ENCODE results near the gene CAV2.

Gene CAV2

DNA sequence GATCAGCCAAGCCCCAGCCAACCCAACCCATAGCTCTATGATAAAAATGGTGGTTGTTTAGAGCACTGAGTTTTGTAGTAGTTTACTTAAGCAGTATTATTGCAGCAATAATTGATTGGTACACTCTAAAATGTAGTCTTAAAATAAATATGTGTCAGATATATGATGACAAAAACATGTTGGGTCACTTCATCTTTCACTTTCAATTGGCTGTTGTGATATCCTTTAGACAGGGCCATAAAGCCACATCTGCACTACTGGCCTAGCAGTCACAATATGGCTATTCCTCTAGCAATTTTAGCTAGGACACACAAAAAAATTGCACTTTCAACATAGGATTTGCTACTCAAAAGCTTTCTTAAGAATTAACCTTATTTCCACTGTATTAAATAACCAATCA lies 19.4 kb downstream of the CAV2 start:
- H3K4me3 ChIP-seq (ENCODE audit: low read depth, low read length): no peak overlapping the region
- in situ Hi-C loops (cut with HindIII; ENCODE audit: low sequenced_read_pairs): no loop called here
- no peak for DNase-seq (ENCODE audit: low read depth)
- TF ChIP-seq, protein P1, sequence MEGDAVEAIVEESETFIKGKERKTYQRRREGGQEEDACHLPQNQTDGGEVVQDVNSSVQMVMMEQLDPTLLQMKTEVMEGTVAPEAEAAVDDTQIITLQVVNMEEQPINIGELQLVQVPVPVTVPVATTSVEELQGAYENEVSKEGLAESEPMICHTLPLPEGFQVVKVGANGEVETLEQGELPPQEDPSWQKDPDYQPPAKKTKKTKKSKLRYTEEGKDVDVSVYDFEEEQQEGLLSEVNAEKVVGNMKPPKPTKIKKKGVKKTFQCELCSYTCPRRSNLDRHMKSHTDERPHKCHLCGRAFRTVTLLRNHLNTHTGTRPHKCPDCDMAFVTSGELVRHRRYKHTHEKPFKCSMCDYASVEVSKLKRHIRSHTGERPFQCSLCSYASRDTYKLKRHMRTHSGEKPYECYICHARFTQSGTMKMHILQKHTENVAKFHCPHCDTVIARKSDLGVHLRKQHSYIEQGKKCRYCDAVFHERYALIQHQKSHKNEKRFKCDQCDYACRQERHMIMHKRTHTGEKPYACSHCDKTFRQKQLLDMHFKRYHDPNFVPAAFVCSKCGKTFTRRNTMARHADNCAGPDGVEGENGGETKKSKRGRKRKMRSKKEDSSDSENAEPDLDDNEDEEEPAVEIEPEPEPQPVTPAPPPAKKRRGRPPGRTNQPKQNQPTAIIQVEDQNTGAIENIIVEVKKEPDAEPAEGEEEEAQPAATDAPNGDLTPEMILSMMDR (IDR thresholded peaks at IDR 0.05; ENCODE audit: low read depth, low read length, missing control alignments): no peak

DNA sequence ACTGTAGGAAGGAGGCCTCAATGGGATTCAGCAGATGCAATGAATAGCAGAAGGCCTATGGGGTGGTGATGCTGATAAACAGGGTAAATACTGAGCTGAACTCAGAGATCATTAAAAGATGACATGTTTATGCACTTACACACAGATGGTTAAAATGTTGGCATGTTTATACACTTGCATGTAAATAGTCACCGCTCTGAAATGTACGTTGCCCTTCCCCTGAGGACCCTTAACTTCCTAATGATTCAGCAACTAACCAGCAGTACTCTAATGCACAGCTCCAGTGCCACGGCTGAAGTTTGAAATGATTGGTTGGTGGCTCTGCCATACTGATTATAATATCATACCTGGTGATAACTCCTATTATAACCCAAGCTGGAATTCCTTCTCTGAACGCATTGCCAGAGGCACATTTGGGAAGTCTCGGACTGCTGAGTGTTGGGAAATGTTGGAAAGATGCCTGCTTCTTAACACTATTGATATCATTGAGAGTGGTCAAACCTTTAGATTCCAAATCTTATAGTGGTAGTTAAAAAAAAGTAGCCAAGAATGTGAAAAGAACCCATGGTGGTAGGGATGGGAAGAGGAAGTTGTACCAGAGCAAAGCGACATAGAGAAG lies 21.6 kb downstream of the CAV2 start:
- DNase-seq (ENCODE audit: low read depth): no peak
- TF ChIP-seq, protein P1 (IDR thresholded peaks at IDR 0.05; ENCODE audit: low read depth, low read length, missing control alignments): no peak
- H3K4me3 ChIP-seq (ENCODE audit: low read depth, low read length): no peak overlapping the region
- in situ Hi-C loops (cut with HindIII; ENCODE audit: low sequenced_read_pairs): loop anchor here (5.0 kb wide), 2 partner anchors 56 to 269 kb away; no protein-coding TSS in a partner anchor

DNA sequence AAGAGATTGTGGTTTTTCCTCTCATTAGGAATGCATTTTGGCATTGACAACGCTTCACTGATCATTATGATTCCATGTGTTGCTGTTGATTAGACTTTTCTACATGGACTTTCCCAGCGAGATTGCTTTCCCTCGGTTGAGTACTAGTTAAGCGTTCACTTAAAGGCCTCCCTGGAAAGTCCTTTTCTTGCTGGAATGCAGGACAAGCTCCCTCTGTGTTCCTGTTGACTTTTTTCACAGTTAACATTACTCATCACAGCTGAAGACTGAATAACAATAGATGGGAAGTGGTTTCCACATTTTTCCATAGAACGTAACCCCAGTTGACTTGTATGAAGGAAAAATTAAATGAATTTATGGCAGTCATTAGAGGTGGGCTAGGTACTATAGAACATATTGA lies 22.7 kb downstream of the CAV2 start:
- H3K4me3 ChIP-seq (ENCODE audit: low read depth, low read length): no peak overlapping the region
- peak; percentile 93 for DNase-seq (ENCODE audit: low read depth)
- TF ChIP-seq, protein P1 (IDR thresholded peaks at IDR 0.05; ENCODE audit: low read depth, low read length, missing control alignments): no peak
- in situ Hi-C loops (cut with HindIII; ENCODE audit: low sequenced_read_pairs): loop anchor here (5.0 kb wide), 2 partner anchors 55 to 270 kb away; no protein-coding TSS in a partner anchor

DNA sequence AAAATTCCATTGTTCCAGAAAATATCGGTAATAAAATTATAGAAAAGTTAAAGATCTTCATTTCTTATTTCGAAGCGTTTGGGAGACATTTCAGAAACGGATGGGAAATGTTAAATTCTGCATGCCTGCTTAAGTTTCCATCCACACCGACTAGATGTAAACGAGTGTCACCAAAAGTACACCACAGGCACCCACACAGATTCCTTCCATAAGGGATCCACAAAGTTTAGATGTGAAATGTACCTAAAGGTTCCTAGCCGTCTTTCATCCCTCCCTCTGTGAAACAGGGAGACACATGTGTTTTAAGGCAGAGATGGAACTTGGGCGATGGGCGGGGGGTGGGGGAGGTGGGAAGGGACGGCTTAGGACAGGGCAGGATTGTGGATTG lies 24.7 kb downstream of the CAV2 start:
- in situ Hi-C loops (cut with HindIII; ENCODE audit: low sequenced_read_pairs): loop anchor here (5.0 kb wide), 2 partner anchors 53 to 272 kb away; no protein-coding TSS in a partner anchor
- DNase-seq (ENCODE audit: low read depth): no peak
- TF ChIP-seq, protein P1 (IDR thresholded peaks at IDR 0.05; ENCODE audit: low read depth, low read length, missing control alignments): no peak
- peak overlapping the region; percentile 79 for H3K4me3 ChIP-seq (ENCODE audit: low read depth, low read length)

DNA sequence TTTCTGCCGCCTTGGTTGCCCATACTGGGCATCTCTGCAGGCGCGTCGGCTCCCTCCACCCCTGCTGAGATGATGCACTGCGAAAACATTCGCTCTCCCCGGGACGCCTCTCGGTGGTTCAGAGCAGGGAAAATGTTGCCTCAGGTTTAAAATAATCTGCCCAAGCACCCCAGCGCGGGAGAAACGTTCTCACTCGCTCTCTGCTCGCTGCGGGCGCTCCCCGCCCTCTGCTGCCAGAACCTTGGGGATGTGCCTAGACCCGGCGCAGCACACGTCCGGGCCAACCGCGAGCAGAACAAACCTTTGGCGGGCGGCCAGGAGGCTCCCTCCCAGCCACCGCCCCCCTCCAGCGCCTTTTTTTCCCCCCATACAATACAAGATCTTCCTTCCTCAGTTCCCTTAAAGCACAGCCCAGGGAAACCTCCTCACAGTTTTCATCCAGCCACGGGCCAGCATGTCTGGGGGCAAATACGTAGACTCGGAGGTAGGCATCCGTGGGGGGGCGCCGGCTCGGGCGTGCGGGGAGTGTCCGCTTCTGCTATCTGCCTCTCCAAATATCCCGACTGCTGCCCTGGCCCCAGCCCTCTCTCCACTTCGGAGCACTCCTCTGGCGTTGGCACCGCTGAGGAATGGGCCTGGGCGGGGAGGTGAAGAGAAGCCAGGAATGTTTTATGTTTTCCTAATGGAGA lies 25.2 kb downstream of the CAV2 start, which contains the start of gene CAV1:
Gene CAV1 (plus strand): TSS at position 428 of the 689 bp plus-strand sequence. CDS start 27 bp downstream, at position 455.
- in situ Hi-C loops (cut with HindIII; ENCODE audit: low sequenced_read_pairs): loop anchor here (5.0 kb wide), 2 partner anchors 53 to 272 kb away; no protein-coding TSS in a partner anchor
- TF ChIP-seq, protein P1 (IDR thresholded peaks at IDR 0.05; ENCODE audit: low read depth, low read length, missing control alignments): no peak
- DNase-seq (ENCODE audit: low read depth): peak; percentile 76
- peak within 1 kb of the TSS; percentile 79 for H3K4me3 ChIP-seq (ENCODE audit: low read depth, low read length)

DNA sequence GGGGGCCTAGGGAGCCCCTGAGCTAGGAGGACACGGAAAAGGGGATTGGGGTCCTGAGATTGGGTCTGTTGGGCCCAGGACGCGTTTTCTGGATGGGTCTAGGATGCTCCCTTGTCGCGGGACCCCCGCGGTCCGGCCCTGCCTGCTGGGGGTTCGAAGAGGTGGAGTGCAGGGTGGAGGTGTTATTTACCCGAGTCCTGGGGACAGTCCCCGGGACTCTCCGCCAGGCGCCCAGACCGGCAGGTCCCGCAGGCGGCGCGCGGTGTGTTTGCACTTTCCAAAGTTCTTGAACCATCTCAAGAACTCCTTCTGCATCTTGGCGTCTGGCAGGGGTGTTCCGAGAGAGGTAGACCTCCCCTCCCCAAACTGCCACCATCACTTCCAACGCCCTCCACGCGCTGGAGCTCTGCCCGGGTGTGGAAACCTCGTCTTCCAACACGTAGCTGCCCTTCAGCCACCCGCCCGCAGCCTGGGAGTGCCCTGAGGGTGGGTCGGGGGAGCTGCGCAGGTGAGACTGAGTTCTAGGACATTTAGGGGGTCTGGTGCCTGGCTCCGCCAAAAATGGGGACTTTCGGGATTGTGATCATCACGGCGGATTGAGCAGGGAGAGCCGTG lies 25.9 kb downstream of the CAV2 start:
- in situ Hi-C loops (cut with HindIII; ENCODE audit: low sequenced_read_pairs): no loop called here
- no peak for DNase-seq (ENCODE audit: low read depth)

More for the DNA sequence above, 25.9 kb downstream of the CAV2 start:
- TF ChIP-seq, protein P1 (IDR thresholded peaks at IDR 0.05; ENCODE audit: low read depth, low read length, missing control alignments): no peak
- H3K4me3 ChIP-seq (ENCODE audit: low read depth, low read length): peak overlapping the region; percentile 79
